Stimulated activated naive CD4-positive, alpha-beta T cell (primary cell): Measurements from ENCODE around the gene SBF2.
A peak's percentile ranks its signal among the peaks of the same experiment; 100 is the strongest.

Experiments
- DNase-seq, 6 experiments: peaks; one replicate each; lab custom pipeline; 2025; lab: John Stamatoyannopoulos, UW

Gene SBF2

DNA sequence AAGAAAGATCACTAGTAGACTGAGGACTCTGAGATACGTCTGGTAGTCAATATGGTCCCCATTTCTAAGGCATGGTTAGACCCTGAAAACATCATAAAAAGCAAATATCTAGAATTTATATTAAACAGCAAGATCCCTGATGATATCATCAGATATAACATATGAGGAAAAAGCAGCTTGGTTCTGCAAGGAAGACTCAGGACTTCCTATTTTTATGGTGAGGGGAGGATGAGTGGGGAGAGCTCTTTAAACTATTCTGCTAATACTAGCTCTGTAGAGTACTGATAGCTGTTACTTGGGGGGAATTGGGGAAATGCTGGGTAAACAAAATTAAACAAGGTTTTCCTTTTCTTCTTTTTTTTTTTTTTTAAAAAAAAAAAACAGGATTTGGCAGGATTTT, 394.3 kb downstream of the SBF2 start:
- DNase-seq = no peak

DNA sequence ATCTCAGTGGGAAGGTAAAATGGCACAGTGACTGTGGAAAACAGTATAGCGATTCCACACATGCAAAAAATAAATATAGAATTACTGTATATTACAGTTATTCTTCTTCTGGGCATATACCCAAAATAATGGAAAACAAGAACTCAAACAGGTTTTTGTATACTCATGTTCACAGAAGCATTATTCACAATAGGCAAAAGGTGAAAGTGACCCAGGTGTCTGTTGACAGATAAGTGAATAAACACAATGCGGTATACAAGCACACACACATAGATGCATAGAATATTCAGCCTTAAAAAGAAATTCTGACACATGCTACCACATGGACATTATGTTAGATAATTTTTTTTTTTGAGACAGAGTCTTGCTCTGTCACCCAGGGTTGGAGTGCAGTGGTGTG, 397.1 kb downstream of the SBF2 start:
- no peak for DNase-seq

DNA sequence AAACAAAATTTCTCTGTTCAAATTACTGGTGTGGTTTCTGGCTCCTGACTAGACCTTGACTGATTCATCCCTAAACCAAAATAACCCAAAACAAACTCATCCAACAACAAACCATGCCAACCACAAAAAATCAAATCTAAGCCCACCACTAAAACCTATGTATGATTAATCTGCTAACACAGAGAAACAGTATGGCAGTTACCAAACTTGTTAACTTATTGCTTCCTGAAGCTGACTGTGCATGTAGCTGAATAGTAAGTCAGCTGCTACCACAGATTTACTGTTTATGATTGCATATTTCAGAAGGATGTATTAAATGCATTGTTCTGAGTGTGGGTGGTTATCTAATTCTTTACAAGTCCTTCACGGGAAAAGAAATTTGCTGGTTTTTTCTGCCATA, 399.0 kb downstream of the SBF2 start:
- DNase-seq = no peak

DNA sequence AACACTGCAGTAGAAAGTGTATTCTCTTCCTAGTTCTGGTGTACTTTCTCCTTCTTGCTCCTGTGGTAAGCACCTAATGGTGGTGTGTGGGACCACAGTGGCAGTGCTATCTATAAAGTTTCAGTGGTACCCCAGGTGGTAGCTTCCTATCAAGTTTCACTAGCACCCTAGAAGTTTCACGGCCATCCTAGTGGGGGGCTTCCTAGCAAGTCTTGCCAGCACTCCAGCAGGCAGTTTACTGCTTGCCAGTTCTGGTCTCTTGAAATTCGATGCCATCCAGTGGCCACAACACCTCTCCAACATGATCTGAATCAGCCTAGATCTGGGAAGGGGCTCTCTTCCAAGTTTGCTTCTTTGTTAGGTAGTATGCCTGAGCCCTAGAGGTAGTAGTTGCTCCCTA, 400.5 kb downstream of the SBF2 start:
- DNase-seq = no peak

DNA sequence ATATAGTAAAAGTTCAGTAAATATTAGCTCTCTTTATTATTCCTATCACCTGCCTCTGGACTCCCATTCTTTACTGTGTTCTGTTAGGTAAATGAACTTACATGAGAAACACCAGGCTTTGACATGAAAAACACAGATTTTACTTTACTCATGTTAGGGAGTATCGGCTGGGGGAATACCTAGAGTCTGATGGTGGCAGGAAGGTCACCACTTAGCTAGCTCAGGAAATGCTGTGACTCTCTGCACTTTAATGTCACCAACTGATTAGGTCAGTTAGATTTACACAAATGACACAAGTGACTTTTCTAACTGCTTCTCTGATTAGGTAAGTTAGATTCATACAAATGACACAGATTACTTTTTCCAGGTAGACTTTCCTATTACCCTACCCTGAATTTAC, 405.1 kb downstream of the SBF2 start:
- no peak for DNase-seq

DNA sequence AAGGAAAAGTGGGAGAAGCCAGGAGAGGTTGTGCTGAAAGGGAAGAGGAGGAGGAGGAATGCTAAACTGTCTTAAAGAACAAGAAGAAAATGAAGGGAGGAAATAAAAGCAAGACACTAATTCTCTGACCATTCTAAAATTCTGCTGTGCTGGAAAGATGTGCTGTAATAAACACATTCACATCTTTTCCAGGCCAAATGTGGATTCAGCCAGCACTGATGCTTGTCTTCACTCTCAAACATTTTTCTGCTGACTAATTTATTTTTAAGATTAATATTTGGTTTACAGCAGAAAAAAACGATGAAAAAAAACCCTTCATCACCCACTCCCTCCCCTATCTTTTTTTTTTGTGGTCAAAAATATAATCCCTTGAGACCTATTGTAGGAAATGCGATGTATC, 406.5 kb downstream of the SBF2 start:
- no peak for DNase-seq

DNA sequence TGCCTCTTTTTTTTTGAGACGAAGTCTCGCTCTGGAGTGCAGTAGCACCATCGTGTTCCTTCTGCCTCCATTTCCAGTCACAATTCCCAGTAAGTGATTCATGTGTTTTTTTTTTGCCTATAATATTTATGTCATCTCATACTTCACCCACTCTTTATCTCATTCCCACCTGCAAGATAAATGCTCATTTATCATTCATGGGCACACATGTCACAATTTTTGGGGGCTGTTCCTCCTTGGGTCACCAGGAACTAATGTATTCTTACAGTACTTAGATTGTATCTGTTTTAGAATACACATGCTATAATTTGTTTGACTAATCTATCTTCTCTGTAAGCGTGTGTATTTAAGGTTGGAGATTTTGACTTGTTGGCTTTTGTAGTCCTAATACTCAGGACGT, 407.4 kb downstream of the SBF2 start:
- DNase-seq = no peak

DNA sequence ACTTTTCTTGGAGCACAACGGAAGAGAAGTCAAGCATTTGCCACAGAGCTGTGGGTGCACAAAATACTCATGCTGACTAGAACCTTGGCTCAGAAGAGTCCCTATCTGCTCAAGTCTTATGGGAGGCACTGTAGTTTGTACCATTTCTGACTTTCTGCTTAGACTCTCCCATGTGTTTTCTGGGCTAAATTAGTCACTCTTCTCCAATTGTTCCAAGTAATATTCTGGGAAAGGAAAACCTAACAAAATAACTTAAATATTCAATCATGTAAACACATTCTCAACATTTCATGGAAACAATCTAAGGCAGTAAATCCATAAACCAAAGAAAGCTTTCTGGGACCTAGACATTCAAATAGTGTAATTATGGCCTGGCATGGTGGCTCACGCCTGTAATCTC, 409.4 kb downstream of the SBF2 start:
- DNase-seq = no peak

DNA sequence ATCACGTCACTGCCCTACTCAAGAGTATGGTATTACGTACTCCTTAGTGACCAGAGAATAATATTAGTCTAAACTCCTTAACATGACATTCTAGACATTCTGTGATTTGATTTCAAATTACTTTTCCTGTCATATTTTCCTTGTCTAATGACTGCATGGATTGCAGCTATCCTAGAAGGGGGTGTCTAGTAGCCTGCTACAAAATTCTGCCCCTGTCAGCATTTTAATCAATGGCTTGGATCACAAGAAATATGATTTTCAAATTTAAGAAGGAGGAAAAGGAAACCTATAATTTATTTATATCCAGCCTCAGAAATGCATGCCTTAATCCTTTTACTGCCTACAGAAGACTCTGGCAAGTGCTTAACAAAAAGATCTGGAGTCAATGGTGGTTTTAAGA, 413.4 kb downstream of the SBF2 start:
- DNase-seq = no peak

DNA sequence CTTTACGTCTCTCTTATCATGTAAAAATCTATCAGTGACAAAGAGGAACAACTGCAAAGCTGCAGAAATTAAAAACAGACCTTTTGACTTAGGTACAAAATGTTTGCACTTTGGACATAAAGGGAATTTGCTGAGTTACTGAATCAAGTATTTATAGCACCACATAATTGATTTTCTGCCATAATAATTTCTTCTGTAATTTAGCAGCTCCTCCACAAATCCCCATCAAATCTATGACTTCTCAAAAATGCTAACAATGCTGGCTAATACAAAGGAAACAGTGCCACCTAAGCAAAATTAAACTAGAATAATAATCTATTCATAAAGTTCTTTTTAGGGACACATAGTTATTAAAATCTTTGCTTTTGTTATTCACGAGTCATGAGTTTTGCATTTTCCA, 415.1 kb downstream of the SBF2 start:
- no peak for DNase-seq

DNA sequence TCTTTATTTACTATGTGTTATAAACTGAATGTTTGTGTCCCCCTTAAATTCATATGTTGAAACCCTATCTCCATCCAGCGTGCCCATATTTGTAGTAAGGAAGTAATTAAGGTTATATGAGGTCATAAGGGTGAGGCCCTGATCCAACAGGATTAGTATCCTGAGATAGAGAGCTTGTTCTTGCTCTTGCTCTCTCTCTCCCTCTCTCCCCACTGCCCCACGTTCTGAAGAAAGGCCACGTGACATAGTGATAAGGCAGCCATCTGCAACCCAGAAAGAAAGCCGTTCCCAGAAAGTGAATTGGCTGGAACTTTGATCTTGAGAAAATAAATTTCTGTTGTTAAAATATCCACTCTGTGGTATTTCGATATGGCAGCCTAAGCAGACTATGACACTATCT, 417.7 kb downstream of the SBF2 start:
- DNase-seq = no peak

DNA sequence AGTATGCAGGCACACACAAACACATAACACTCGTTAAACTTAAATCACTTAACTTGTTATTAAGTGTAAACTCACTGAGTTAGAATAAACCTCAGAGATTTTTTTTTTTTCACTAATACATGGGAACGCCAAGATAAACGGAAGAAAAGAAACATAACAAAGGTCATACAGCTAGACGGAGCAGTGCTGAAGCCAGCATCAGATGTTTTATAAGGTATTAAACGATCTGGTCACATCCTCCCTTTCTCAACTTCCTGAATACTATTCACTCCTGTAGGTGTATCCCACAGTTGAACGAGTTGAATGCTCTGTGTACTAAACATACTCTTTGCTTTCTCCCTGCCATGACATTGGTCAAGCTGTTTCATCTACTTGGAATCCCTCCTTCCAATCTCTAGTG, 418.2 kb downstream of the SBF2 start:
- no peak for DNase-seq

DNA sequence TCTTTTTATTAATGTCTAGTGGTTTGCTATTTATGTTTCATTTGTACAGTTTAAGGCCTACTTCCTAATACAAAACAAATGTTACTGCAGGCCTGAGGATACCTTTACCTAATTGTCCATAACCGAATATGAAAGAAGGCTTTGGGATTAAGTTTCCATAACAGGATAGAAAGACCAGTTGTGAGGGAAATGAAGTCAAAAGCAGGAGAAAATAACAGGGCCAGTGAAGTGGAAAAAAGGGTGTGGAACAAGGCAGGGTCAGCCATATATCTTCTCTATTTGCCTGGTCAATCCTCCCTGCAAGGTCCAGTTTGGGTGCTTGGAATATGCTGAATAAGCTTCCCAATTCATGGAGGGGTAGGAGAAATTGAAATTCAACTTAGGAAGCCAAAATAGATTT, 418.6 kb downstream of the SBF2 start:
- no peak for DNase-seq

DNA sequence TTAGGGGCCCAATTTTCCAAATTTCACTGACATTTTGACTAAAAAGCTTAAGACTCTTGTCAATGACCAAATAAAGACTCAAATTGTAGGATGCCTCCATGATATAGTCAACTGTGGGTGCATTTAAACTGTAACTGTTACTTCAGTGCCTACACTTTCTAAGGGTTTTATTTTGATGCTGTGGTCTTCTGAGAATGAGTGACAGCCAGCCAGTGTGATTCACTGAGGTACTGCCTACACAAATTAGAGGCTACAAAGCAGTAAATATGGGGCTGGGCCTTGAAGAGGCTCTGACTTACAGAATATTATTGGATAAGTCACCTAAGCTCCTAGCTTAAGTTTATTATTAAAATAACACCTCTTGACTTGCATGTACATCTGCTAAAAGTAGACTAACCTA, 419.6 kb downstream of the SBF2 start:
- no peak for DNase-seq

DNA sequence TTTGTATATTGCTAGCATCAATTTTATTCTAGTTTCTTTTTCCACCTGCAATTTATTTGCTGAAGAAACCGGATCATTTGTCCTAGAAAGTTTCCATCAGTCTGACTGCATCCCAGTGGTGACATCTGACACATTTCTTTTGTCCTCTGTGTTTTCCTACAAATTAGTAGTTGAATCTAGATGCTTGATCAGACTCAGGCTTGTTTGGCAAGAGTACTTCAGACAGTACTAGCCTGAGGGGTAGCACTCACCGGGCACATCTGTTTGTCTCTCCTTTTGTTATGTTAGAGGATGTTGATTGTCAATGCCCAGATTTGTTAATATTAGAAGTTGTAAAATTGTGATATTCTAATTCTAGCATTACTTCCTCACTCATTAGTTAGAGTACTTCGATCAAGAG, 425.4 kb downstream of the SBF2 start:
- no peak for DNase-seq

DNA sequence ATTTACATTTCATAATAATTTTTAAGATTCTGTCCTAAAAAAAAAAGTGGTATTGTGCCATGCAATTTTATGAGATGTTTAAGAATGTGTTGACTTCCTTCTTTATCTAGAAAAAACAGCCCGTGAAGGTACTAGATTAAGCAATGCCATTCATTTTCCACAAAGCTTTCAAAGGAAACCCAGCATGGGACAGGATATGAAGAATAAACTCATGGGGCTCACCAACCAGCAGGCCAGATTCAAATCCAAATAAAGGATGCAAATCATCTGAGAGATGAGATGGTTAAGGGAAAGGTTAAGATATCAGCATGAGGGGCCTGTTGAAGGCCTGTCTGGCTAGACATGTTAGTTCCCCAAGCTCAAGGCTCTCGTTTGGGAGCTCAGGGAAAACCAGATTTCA, 431.0 kb downstream of the SBF2 start:
- no peak for DNase-seq

DNA sequence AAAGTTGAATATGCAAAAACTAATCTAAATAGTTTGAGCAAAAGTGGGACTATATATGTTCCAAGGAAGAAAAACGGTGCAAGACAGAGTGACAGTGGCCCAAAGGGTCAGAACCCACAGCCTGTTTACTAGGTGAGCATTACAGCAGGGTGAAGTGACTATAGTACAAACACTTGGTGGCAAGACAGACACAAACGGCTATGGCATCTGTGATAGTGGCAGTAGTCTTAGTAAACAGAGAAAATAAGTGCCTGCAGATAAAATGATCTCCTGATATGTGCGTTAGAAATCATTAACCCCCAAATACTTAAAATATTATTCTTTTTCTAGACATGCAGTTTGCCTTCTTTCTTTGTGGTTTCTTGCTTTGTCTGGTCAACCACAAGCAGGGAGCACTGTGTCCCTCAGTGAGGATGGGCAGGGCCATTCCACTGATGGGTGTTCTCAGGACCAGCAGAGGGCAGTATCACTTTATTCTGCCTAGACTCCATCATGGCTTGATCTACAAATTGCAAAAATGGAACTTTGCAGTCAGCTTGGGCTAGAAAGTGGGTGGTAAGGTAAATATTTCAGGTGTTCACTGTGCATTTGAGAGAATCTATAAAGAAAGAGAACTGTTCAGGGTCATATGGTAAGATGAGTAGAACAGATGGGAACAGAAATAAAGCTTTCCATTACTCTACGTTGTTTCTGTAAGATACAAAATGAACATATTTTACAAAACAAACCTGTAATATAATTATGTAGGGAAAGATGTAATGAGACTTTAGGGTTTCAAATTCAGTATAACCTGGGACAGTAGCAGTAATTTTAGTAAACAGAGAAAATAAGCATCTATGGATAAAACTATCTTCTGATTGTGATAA, 431.9 kb downstream of the SBF2 start:
- DNase-seq = peak in 4 of 6 experiments; percentile 1 to 21 (median 8)

DNA sequence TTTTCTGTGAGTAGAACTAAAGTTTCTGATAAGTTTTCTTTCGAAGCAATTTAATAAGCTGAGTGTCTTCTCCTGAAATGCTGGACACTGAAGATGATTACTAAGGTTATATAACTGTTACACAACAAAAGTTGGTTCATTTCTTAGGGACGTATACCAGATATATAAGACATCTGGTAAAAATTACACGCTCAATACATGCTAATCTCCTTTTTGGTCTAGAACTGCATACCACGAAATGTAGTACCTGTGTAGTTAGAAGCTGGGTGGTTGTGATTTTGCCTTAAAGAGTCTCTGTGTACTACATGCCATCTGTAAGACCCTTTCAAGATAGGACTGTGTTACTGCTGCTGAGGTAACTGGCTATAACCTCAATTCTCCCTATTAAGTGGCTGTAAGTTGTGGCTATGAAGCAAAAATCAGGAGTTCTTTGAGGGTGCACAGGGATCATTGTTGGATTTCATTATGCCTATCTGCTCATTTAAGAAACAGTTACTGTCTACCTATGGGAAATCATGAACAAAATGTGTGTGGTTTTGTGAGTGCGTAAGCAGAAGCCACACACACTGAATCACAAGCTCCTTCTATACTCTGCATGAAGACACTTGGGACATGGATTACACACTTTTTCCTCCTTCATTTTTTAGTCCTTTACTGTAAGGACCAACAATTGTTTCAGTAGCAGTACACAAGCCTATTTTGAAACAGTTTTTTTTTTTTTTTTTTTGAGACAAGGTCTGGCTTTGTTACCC, 434.3 kb downstream of the SBF2 start:
- no peak for DNase-seq

DNA sequence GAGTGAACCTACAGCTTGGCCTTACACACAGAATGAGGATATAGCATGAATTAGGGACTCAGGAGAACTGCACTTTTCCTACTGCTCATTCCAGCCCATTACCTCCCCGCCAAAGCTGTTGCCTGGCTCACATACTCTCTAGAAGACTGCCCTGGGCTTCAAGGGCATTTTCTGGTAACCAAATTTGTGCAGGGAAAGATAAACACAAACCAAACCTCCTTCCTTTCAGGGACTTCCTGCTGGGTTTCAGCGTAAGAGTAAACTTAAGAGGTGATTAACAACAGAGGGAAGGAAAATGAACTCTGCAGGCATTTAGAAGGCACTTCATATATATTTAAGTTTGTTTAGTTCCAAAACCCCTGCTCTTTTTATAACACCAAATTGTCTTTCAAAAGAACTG, 435.2 kb downstream of the SBF2 start:
- no peak for DNase-seq

DNA sequence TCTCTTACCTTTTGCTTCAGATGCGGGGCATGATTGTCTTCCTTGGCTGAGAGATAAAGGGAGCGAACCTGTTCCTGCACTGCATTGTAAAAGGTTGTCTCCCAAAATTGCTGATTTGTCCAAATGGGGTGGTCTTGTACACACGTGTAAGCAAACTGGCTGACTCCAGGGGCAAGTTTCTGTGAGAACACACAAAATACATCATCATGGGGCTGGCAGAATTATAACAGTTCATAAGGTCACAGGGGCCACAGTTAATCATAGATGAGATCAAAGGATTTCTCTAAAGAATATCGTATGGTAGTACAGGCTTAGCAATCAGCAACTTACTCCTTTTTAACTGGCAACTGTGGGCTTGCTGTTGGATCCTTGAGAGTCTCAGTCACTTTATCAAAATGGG, 435.8 kb downstream of the SBF2 start:
- no peak for DNase-seq

DNA sequence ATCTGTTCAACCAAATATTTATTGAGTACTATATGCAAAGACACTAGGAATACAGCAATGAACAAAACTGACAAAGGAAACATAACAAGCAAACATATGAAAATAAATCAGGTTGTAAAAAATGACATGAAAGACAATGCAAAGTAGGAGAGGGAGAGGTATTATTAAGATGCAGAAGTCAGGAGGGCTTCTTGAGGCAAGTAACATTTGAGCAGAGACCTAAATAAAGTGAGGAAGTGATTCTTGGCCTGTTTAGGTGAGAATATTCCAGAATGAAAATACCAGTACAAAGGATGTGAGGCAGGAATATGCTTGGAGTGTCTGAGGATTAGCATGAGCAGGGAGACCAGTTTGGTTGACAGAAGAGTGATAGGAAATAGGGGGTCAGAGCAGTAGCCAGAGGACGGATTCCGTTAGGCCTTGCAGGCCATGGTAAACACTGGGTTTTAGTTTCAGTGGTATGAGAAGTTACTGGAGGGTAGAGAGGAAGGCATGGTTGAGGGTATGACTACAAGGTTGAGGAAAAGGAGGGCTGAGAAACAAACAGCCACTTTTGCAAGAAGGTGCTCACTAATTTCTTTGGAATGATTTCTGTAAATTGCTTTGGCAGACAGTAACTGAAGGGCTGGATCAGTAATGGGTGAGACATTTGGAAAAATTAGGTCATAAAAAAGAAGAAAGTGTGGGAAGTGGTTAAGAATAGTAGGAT, 438.3 kb downstream of the SBF2 start:
- no peak for DNase-seq

DNA sequence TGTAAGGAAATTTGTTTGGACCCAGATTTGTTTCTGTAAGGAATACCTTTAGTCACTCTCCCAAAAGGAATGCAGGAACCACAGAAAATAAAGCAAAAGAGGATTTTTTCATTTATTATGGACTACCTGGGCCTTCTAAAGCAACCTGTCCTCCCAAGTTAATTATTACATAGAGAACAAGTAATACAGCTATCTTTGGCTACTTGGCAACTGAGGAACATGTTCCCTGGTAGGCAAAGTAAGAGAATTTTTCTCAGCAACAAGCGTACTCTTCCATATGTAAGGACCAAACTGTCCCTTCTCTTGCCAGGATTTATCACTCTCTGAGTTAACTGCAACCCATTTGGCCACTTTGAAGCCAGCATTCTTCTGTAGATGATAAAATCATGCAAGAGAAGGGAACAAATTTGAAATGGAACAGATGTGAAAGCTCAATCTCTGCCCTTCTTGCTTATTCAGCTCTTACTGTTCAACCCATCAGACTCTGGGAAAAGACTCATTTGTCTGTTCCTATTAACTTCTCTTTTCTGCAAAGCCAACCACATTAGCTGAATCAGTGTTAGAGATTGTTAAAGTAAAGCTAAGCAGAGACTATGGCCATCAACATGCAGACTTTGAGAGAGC, 440.0 kb downstream of the SBF2 start:
- no peak for DNase-seq

DNA sequence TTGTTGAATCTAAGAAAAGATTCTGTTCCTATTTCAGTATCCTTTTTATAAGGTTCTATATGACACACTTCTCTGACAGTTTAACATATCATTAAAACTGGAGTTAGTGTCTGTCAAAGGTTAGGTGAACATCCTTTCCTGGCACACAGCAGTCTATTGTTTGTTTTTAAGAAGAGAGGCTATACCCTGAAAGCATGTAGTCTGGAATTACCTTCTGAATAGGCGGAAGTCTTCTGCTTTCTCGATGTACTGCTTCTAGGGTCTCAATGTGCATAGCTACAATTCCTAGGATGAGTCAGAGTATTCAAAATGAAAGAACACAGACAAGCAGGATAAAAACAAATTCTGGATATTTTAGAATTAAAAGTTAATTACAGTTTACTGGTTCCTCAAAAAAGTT, 441.6 kb downstream of the SBF2 start:
- DNase-seq = no peak
